NCI-H226 (cell line): ENCODE data around the gene GPR61.

Experiments
- DNase-seq: peaks from one replicate; pipeline ENCODE4 v3.0.0-alpha.2; 2015

The GPR61 gene

GRCh38 chr1:109509176-109510134, 30.2 kb upstream of the GPR61 start, which contains the start of gene AMIGO1:
TSS of gene AMIGO1 (minus strand) at chr1:109509727. CDS start at chr1:109508912, 815 bp downstream.
- no peak for DNase-seq

- no peak for DNase-seq
Measured at GRCh38 chr1:109513110-109513710, 26.5 kb upstream of the GPR61 start.

- no peak for DNase-seq
Measured at GRCh38 chr1:109514846-109515245, 24.8 kb upstream of the GPR61 start.

DNA sequence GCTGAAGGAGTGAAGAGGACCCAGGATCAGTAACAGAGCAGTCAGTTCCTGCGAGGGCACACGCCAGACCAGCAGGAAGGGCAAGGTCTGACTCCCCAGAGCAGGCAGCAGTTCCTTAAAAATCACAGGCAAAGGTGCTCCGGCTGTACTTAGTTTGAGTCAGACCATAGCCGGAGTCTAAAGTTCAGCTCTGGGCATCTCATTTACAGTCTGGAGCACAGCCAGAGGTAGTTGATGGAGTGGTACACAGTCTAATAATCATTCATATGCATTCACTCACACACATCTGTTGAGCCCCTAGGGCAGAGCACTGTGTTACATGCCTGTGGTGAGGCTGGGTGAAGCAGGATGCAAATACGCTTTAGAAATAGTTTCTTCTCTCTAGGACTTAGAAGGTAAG, 22.8 kb upstream of the GPR61 start:
- DNase-seq, result no peak

DNA sequence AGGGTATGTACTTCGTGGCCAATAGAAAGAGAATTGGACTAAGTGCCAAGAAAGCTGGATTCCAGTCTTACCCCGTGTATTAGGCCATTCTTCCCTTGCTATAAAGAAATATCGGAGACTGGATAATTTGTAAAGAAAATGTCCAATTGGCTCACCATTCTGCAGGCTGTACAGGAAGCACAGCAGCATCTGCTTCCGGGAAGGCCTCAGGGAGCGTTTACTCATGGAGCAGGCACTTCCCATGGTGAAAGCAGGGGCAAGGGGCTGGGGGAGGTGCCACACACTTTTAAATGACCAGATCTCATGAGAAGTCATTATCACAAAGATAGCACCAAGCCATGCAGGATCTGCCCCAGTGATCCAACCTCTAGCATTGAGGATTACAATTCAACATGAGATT, 22.3 kb upstream of the GPR61 start:
- no peak for DNase-seq

- no peak for DNase-seq
Measured at GRCh38 chr1:109521002-109521951, 18.4 kb upstream of the GPR61 start.

DNA sequence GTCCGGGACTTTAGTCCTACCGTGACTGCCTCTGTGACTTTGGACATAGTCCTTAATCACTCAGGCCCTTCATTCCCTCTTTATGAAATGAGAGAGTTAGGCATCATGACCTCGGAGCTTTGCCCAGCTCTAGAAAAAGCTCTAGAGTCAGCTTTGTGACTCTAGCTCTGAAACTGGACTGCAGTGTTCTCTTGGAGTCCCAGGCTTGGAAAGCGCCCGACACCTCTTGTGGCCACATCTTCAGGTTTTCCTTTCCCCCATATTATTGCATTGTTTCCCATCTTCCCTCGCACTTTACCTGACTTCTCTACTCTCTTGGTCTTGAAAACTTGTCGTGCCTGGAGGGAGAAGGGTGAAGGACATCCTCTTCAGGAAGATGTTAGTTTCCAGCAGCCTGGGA, 17.6 kb upstream of the GPR61 start:
- no peak for DNase-seq

DNA sequence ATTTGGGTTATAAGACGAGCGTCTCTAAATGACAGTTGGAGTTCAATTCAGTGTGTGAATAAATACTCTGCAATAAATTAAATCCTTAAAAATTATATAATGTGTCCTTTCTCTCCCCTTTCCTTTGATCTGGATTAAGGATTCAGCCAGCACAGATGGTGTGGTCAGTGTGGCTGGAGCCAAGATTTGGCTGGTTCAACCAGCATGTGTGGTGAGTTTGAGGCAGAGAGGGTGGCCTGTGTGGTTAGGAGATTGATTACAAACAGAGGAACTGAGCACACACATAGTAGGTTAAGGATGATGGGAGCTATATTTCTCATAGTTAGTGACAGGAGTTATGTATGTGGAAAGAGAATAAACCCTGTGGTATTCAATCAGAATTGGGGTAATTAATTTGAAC, 16.0 kb upstream of the GPR61 start:
- no peak for DNase-seq

DNA sequence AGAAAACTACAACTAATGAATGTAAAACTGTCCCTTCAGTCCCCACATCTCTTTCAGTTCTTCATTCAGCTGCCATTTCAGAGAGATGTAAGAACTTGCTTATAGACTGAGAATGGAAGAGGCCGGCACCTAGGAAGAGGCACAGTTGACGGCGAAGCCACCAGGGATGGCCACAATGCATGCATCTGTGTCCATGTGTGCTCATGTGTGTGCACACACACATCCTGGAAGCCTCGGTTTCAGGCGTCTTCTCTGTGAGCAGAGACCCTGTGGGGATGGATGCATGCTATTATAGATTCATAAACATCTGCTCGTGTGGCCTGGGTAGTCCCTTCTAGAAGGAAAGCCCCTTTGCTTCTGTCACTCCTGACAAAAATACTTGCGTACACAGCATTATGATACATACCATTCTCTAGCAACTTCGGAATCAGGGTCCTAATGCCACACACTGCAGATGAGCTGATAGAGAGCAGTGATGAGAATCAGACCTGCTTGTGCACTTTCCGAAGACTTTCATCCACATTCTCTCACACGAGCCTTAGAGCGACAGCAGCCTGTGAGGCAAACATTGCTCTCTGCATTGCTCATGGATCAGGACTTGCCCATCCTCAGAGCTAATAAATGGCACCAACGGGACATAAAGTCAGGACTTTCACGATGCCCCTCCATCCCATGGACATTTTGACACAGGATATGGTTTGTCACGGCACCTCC, 12.4 kb upstream of the GPR61 start:
- DNase-seq, result no peak

- DNase-seq, result no peak
Measured at GRCh38 chr1:109527846-109528695, 11.6 kb upstream of the GPR61 start.

- no peak for DNase-seq
Measured at GRCh38 chr1:109528712-109529111, 11.0 kb upstream of the GPR61 start.

- no peak for DNase-seq
Measured at GRCh38 chr1:109529881-109530456, 9.7 kb upstream of the GPR61 start.

DNA sequence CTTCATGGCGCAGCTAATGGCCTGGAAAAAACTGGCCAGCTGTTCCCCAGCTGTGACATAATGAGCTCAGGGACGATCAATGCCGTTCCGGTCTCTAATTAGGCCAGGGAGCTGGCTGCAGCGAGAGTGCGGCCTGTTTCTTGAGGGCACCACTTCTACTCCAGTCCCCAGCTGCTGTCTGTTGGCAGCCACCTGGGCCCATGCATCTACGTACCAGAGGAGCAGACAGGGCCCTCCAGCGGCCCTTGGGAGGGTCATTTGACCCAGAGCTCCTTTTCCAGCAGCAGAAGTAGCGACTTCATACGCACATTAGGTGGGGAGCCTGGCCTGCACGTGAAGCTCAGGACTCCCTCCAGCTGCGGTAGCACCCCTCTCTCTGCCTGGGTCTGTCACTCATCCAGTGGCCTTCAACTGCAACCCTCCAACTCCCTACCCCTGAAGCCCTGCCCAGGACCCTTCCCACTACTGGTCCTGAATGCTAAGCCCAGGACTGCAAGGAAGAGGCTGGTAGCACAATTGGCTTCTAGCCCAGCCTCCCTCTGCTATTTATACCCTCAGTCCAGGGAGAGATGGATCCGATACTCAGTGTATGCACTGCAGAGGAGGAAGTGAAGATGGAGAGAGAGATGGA, 9.1 kb upstream of the GPR61 start:
- DNase-seq, result no peak

DNA sequence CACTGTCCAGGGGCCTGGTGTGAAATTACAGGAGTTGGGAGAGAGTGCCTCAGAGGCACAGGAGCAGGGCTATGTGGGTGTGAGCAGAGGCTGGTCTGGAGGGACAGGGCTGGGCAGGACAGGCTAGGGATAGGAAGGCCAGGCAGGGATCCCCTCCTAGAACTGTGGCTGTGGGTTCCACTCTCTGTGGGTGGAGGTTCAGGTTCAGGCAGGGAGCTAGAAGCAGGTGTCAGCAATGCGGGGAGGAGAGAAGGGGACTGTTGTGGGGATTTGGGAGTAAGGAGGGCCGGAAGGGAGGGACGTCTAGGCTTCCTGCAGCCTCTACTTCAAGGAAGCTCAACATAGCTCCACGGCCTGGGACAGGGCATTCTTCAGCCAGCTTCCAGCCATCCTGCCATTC, 8.3 kb upstream of the GPR61 start:
- no peak for DNase-seq

- DNase-seq, result no peak
Measured at GRCh38 chr1:109531826-109532364, 7.8 kb upstream of the GPR61 start.

DNA sequence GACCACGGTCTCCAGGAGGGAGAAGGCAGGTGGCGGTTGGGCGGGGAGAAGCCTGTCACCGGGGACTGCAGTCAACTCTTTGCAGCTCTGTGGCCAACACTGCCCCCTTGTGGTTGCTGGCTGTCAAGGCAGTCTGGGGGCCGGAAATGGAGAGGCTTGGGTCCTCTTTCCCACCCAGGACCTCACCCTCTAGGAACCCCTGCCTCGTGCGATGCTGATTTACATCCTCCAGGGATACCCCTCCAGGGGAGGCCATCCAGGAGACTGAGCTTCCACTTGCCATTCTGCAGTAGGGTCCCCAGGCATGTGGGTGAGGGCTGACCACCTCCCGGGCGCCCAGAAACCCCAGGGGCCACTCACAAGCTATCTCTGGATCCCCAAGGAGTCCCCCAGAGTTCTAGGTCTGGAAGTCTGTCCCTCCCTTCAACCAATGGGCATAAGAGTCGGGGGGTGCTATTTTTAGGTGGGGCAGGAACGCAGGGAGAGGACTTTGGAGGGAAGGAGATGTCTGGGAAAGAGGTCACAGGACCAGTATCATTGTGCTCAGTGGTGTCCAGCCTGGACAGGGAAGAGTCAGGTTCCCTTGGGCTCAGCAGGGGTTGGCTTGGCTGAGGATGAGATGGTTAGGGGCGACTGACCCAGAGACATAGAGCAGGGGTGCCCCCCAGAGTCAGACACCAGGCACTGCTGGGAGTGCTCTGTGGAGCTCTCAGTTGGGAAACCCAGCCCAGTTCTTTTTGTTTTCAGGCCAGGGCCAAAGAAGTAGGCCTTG, 7.1 kb upstream of the GPR61 start:
- peak; percentile 60 for DNase-seq

- no peak for DNase-seq
Measured at GRCh38 chr1:109534307-109534858, 5.3 kb upstream of the GPR61 start.

GRCh38 chr1:109535481-109535880, 4.2 kb upstream of the GPR61 start:
- DNase-seq, result no peak

GRCh38 chr1:109535971-109536491, 3.6 kb upstream of the GPR61 start:
- DNase-seq, result no peak
